ENCODE data around the gene PMM2.
"Not testable (repeated sequence)": the region's sequence is repeated elsewhere in the genome, so short reads cannot be mapped to it uniquely, and the experiment has no call there.

Gene PMM2

GRCh38 chr16:8867216-8867931 lies 69.7 kb downstream of the PMM2 start:
- H3K27me3 Mint-ChIP-seq, result no peaks in the 10 kb centered on the region
- DNase-seq (no peak), ATAC-seq (replicated peaks) (no peak)
- no peaks in the 10 kb centered on the region for H3K9me3 Mint-ChIP-seq
- peak overlapping the region; percentile 95 for H3K27ac Mint-ChIP-seq
- peaks cover 11 to 23% of the 10 kb centered on the region in 2 donors for H3K36me3 Mint-ChIP-seq
- peaks cover 46 to 77% of the 10 kb centered on the region in 2 donors for H3K4me1 Mint-ChIP-seq
- peak overlapping the region; percentile 95 to 98 for H3K4me3 Mint-ChIP-seq

GRCh38 chr16:8867932-8868415 lies 70.3 kb downstream of the PMM2 start:
- Mint-ChIP-seq H3K27me3 (no peaks in the 10 kb centered on the region), H3K4me3 (peak overlapping the region; percentile 95 to 98), H3K4me1 (peaks cover 42 to 71% of the 10 kb centered on the region in 2 donors), H3K9me3 (no peaks in the 10 kb centered on the region), H3K36me3 (peaks cover 9 to 20% of the 10 kb centered on the region in 2 donors), H3K27ac (peak overlapping the region; percentile 95)
- DNase-seq, result no peak
- peak in 1 of 2 donors; percentile 1 for ATAC-seq (replicated peaks)

DNA sequence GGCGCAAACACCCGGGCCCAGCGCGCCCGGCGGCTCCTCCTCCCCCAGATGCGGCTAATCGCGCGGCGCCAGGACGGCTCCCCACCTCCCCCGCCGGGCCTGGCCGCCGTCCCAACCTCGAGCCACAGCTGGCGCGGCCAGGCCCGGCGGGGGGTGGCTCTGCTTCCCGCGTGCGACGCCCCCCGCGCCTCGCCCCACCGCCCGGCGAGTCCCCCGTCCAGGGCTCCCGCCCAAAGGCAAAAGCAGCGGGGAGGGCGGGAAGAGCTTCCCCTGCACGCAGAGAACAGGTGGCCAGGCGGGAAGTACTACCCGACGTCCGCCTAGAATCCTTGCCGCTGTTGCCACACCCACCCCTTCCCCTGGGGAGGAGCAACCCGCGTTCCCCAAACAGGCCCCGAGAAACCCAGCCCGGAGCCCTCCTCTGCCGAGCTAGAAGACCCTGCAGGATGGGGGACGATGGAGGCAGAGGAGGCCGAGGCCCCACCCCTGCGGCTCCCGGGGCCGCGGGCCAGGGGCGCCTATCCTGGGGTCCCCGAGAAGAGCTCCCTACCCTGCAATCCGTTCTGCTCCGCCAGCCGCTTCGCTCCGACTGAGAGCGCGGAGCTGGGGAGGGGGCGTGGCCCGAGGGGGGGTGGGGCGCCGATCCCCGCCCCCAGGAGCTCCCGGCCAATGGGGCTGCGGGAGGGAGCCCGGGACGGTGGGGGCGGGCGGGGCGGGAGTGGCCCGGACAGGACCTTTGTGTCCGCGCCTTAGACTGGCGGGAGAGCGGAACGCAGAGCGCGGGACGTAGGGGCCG lies 71.0 kb downstream of the PMM2 start, which contains the start of gene CARHSP1:
TSS of gene CARHSP1 (minus strand) at position 591 of the 796 bp plus-strand sequence. CDS start 9,678 bp downstream, outside the sequence.
- peak within 1 kb of the TSS; percentile 95 to 98 for H3K4me3 Mint-ChIP-seq
- peaks cover 42 to 66% of the 10 kb centered on the region in 2 donors for H3K4me1 Mint-ChIP-seq
- H3K27ac Mint-ChIP-seq, result peak within 1 kb of the TSS; percentile 95
- H3K36me3 Mint-ChIP-seq, result peaks cover 9 to 20% of the 10 kb centered on the region in 2 donors
- no peaks in the 10 kb centered on the region for H3K9me3 Mint-ChIP-seq
- ATAC-seq (replicated peaks) (peak; percentile 73 to 78), DNase-seq (peak; percentile 78)
- H3K27me3 Mint-ChIP-seq, result no peaks in the 10 kb centered on the region

DNA sequence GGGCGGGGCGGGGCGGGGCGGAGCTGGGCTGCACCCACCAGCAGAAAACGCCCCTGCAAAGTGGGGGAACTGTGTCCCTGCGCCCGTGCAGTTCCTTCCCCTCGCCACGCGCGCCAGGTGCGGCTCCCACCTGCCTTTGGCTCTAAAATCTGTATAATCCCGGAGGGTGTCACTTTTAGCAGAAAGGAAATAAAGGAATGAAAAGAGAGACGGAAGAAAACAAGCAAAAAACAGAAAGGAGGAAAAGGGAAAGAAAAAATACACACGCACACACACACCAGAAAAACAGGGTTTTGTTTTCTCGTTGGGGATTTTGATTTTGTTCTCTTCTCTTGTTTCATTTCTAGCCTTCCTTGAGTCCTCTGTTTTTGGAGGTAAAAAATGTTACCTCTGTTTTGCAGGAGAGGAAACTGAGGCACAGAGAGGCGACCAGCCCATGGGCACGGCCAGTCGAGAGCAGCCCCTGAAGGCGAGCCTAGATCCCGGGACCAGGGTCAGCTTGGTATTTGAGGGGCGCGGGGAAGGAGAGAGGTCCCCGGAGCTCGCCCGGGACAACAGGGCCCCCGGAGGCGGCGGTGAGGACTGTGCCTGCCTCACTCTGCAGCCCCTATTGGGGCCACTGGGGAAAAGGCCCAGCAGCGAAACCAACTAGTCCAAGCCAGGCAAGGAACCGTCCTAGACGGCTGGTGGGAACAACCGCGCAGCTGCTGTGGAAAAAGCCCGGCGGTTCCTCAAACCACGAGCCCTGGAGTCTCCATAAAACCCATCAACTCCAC lies 71.8 kb downstream of the PMM2 start:
- Mint-ChIP-seq H3K36me3 (peaks cover 7 to 17% of the 10 kb centered on the region in 2 donors), H3K9me3 (no peaks in the 10 kb centered on the region), H3K4me1 (peaks cover 34 to 59% of the 10 kb centered on the region in 2 donors), H3K27me3 (no peaks in the 10 kb centered on the region), H3K27ac (peak overlapping the region; percentile 94), H3K4me3 (peak overlapping the region; percentile 95 to 98)
- ATAC-seq (replicated peaks), result no peak
- DNase-seq, result no peak

DNA sequence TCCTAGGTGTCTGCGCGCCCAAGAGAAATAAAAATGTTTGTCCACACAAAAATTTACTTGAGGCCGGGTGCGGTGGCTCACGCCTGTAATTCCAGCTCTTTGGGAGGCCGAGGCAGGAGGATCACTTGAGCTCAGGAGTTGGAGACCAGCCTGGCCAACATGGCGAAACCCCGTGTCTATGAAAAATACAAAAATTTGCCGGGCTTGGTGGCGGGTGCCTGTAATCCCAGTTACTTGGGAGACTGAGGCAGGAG lies 72.3 kb downstream of the PMM2 start:
- H3K27ac Mint-ChIP-seq, result peak overlapping the region; percentile 94
- H3K4me3 Mint-ChIP-seq, result peak overlapping the region; percentile 95 to 98
- not testable (repeated sequence) for H3K27me3 Mint-ChIP-seq; DNase-seq; ATAC-seq (replicated peaks); H3K9me3 Mint-ChIP-seq
- H3K36me3 Mint-ChIP-seq, result peaks cover 7 to 17% of the 10 kb centered on the region in 2 donors
- H3K4me1 Mint-ChIP-seq, result peaks cover 32 to 58% of the 10 kb centered on the region in 2 donors

GRCh38 chr16:8872071-8872470 lies 74.4 kb downstream of the PMM2 start:
- peaks cover 3 to 10% of the 10 kb centered on the region in 2 donors for H3K36me3 Mint-ChIP-seq
- H3K27me3 Mint-ChIP-seq, result no peaks in the 10 kb centered on the region
- H3K27ac Mint-ChIP-seq, result no peak overlapping the region
- H3K4me1 Mint-ChIP-seq, result peaks cover 20 to 38% of the 10 kb centered on the region in 2 donors
- H3K4me3 Mint-ChIP-seq, result no peak overlapping the region
- no peak for DNase-seq
- no peak for ATAC-seq (replicated peaks)
- H3K9me3 Mint-ChIP-seq, result no peaks in the 10 kb centered on the region

DNA sequence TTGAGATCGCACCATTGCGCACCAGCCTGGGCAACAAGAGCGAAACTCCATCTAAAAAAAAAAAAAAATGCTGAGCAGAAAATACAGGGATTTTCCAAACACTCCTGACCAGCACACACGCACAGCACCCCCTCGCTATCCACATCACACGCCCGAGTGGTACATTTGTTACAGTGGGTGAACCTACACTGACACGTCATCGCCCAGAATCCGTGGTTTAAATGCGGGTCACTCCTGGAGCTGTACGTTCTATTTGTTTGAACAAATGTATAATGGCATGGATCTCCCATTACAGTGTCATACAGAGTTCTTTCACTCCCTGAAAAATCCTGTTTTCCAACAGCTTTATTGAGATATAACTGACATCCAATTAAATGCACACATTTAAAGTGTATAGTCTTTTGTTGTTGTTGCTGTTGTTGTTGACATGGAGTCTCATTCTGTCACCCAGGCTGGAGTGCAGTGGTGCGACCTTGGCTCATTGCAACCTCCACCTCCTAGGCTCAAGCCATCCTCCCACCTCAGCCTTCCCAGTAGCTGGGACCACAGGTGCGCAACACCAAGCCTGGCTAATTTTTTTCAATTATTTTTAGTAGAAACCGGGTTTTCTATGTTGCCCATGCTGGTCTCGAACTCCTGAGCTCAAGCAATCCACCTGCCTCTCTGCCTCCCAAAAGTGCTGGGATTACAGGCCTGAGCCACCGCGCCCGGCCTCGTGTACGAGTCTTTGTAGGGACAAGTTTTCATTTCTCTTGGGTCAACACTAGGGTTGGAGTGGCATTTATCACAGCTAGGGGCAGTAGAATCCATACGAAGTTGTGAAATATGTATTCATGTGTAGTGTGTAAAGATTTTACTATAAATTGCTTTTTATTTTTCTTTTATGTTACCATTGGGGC lies 75.6 kb downstream of the PMM2 start:
- Mint-ChIP-seq H3K36me3 (peaks cover 0 to 2% of the 10 kb centered on the region in 2 donors), H3K27ac (peak overlapping the region; percentile 37), H3K4me3 (no peak overlapping the region), H3K9me3 (no peaks in the 10 kb centered on the region), H3K27me3 (no peaks in the 10 kb centered on the region), H3K4me1 (peaks cover 15 to 31% of the 10 kb centered on the region in 2 donors)
- DNase-seq, result no peak
- ATAC-seq (replicated peaks), result no peak

DNA sequence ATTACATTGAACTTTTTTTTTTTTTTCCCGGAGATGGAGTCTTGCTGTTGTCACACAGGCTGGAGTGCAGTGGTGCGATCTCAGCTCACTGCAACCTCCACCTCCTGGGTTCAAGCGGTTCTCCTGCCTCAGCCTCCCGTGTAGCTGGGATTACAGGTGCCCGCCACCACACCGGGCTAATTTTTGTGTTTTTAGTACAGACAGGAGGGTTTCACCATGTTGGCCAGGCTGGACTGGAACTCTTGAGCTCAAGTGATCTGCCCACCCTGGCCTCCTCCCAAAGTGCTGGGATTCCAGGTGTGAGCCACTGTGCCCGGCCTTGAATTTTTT lies 76.2 kb downstream of the PMM2 start:
- DNase-seq; H3K36me3 Mint-ChIP-seq; ATAC-seq (replicated peaks); H3K27me3 Mint-ChIP-seq; H3K9me3 Mint-ChIP-seq; H3K4me3 Mint-ChIP-seq; H3K27ac Mint-ChIP-seq: not testable (repeated sequence)
- H3K4me1 Mint-ChIP-seq, result peaks cover 16 to 31% of the 10 kb centered on the region in 2 donors

DNA sequence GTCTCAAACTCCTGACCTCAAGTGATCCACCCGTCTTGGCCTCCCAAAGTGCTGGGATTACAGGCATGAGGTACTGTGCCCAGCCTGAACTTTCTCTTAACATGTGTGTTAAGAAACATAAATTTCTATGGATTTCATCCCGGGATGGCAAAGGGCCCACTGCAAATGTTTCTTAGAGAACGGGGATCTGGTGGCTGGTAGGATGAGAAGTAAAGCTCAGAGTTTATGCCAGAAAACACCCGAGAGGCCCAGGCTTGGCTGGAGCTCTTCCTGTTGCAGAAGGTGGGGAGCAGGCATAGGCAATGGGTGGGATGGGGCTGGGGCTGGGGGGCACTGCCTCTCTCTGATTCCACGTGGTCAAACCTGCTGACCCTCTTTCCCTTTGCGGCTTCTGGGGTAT lies 76.7 kb downstream of the PMM2 start:
- ATAC-seq (replicated peaks) (no peak), DNase-seq (no peak)
- H3K27ac Mint-ChIP-seq, result no peak overlapping the region
- peaks cover 13 to 26% of the 10 kb centered on the region in 2 donors for H3K4me1 Mint-ChIP-seq
- no peaks in the 10 kb centered on the region for H3K36me3 Mint-ChIP-seq
- no peaks in the 10 kb centered on the region for H3K9me3 Mint-ChIP-seq
- no peaks in the 10 kb centered on the region for H3K27me3 Mint-ChIP-seq
- no peak overlapping the region for H3K4me3 Mint-ChIP-seq

DNA sequence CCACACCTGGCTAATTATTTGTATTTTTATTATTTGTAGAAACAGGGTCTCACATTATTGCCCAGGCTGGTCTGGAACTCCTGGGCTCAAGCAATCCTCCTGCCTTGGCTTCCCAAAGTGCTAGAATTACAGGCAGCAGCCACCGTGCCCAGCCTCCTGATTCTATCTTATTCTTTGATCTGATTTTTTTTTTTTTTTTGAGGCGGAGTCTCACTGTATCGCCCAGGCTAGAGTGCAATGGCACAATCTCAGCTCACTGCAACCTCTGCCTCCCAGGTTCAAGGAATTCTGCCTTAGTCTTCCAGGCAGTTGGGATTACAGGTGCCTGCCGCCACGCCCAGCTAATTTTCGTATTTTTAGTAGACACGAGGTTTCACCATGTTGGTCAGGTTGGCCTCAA lies 77.7 kb downstream of the PMM2 start:
- not testable (repeated sequence) for H3K9me3 Mint-ChIP-seq; H3K27ac Mint-ChIP-seq; ATAC-seq (replicated peaks); H3K27me3 Mint-ChIP-seq; H3K4me3 Mint-ChIP-seq; DNase-seq; H3K36me3 Mint-ChIP-seq
- peaks cover 14 to 24% of the 10 kb centered on the region in 2 donors for H3K4me1 Mint-ChIP-seq

DNA sequence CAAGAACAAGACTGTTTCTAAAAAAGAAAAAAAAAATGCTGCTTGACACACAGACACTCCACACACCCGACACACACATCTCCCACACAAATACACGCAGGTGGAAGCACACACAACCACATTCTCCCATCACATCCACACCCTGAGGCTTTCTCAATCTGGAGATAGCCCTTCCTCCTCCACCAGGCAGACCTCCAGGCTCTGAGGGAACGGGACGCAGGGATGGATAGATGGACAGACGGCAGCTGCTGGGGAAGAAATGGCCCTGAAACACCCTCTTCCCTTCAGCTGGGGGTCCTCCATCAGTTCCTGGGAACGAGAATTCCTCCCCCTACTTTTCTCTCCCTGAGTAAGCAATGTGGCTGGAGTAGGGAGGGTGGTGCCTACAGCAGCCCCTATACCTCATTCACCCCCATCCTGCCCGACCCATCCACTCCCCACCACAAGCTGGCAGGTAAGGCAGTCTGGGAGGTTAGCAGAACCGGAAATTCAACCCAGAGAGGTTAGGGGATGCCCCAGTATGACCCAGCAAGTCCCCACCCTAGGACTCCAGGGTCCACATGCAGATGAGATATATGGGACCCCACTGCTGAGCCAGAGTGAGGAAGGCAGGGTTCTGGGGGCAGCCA lies 80.4 kb downstream of the PMM2 start:
- Mint-ChIP-seq H3K27ac (peak overlapping the region; percentile 1), H3K4me3 (no peak overlapping the region), H3K27me3 (no peaks in the 10 kb centered on the region), H3K4me1 (peaks cover 7 to 20% of the 10 kb centered on the region in 2 donors), H3K9me3 (no peaks in the 10 kb centered on the region), H3K36me3 (no peaks in the 10 kb centered on the region)
- ATAC-seq (replicated peaks) (no peak), DNase-seq (no peak)

- H3K9me3 Mint-ChIP-seq, result no peaks in the 10 kb centered on the region
- H3K27ac Mint-ChIP-seq, result no peak overlapping the region
- peaks cover 7 to 20% of the 10 kb centered on the region in 2 donors for H3K4me1 Mint-ChIP-seq
- no peaks in the 10 kb centered on the region for H3K36me3 Mint-ChIP-seq
- H3K4me3 Mint-ChIP-seq, result no peak overlapping the region
- DNase-seq (no peak), ATAC-seq (replicated peaks) (no peak)
- H3K27me3 Mint-ChIP-seq, result peaks cover 0 to 3% of the 10 kb centered on the region in 2 donors
Observed at GRCh38 chr16:8878523-8878911, 80.9 kb downstream of the PMM2 start.

DNA sequence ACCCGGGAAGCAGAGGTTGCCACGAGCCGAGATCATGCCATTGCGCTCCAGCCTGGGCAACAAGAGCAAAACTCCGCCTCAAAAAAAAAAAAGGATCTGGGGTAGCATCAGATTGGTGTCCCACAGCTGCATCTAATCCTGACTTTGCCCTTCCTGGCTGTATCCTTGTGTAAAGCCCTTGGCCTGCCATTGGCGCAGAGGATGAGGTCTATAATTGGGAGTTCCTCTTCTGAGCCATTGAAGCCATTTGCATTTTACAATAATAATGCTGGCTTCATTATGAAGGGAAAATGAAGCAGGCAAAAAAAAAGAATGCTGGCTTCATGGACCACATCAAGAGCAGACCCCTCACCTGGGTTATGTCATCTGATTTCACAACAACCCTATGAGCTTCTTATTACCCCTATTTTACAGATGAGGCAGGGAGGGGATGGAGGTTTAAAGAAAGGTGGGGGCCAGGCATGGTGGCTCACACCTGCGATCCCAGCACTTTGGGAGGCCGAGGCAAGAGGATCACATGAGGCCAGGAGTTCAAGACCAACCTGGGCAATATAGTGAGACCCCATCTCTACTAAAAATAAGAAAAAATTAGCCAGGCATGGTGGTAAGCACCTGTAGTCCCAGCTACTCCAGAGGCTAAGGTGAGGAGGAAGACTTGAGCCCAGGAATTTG lies 83.3 kb downstream of the PMM2 start:
- H3K4me3 Mint-ChIP-seq, result no peak overlapping the region
- H3K27me3 Mint-ChIP-seq, result peaks cover 5 to 10% of the 10 kb centered on the region in 2 donors
- H3K27ac Mint-ChIP-seq, result no peak overlapping the region
- ATAC-seq (replicated peaks) (no peak), DNase-seq (no peak)
- peaks cover 17 to 27% of the 10 kb centered on the region in 2 donors for H3K4me1 Mint-ChIP-seq
- no peaks in the 10 kb centered on the region for H3K9me3 Mint-ChIP-seq
- peaks cover 2 to 9% of the 10 kb centered on the region in 2 donors for H3K36me3 Mint-ChIP-seq
